Right cardiac atrium (tissue), 5 donors: ENCODE results near the gene TRNP1. TPM values are rescaled to one million over a fixed set of nuclear protein-coding genes. Genes with fewer than 3 reads are reported as not detected.

Source experiments
- ATAC-seq, 2 donors: fragments of 200-7000 bp; cut with Tn5 transposase; one replicate each; pipeline versions ENCODE4 v1.8.0 to v1.9.1; 2020; ENCODE audit warnings: moderate library complexity in 2 of 2, mild to moderate bottlenecking in 1 of 2
- DNase-seq, 3 donors: peaks; one replicate each; pipeline ENCODE4 v3.0.0-alpha.2; 2020
- H3K27ac ChIP-seq: one replicate; pipeline ENCODE4 v1.5.1; 2013; ENCODE audit warnings: mild to moderate bottlenecking, low read length, control low read depth, moderate library complexity
- H3K27me3 ChIP-seq: one replicate; pipeline ENCODE4 v1.6.1; 2013; ENCODE audit not compliant: control insufficient read depth, insufficient read depth
- H3K4me1 ChIP-seq: one replicate; pipeline ENCODE4 v1.6.1; 2013; ENCODE audit warnings: low read length; ENCODE audit not compliant: control insufficient read depth, insufficient read depth
- H3K4me3 ChIP-seq: one replicate; pipeline ENCODE4 v1.5.1; 2013; ENCODE audit warnings: low read length, control low read depth
- H3K9me3 ChIP-seq: one replicate; pipeline ENCODE4 v1.6.1; 2013; ENCODE audit warnings: low read length; ENCODE audit not compliant: control insufficient read depth
- WGBS: extraction: QIAGEN DNeasy Blood & Tissue Kit; methylation state at CpG from one replicate; pipeline ENCODE4 v1.1.7; 2013; 5-methylcytosine and 5-hydroxymethylcytosine counted together
- intact Hi-C, 4 donors: fragments of 100-400 bp; cut with DNase I; formaldehyde crosslinking; loops; one replicate each; pipeline versions ENCODE4 v1.11.0 to v1.14.0; 2022 to 2023
- polyA plus RNA-seq: library from polyadenylated mRNA; stranded (reverse); fragments of 200-250 nt; gene quantifications from one replicate; pipeline ENCODE4 v1.2.3, GENCODE V29; 2013
- total RNA-seq, 4 donors: library from RNA; stranded (reverse); fragmentation: NEBNext Ultra II Directional; extraction: Animal tissue kit (Norgen Biotek cat#: 25700); gene quantifications; one replicate each; pipeline ENCODE4 v1.2.1, GENCODE V29; 2021
- donor health status: healthy with polysubstance abuse.
- donor health status: DM: no; HTN: yes; CAD: no.
- donor health status: DM: no; HTN: no; CAD: no.
- donor health status: DM: no; HTN: yes; CAD: no; lungs with severe emphysema.
- donor health status: DM: yes; HTN: yes; CAD: no.

TRNP1 gene
- total and polyA plus RNA-seq, 5 donors: 45.9 to 64.6 (median 51.7) TPM

- Histone ChIP-seq H3K9me3 (no peaks in the 10 kb centered on the region), H3K4me1 (peaks cover 2% of the 10 kb centered on the region), H3K27ac (no peak overlapping the region), H3K27me3 (no peaks in the 10 kb centered on the region), H3K4me3 (no peak overlapping the region)
- ATAC-seq (no peak), DNase-seq (no peak)
- intact Hi-C loops: no loop called here
- 97% methylated on average over 5 of the region's 5 CpGs for WGBS
Observed at GRCh38 chr1:26953374-26953773, 40.1 kb upstream of the TRNP1 start.

GRCh38 chr1:26956321-26956720 lies 37.2 kb upstream of the TRNP1 start:
- ATAC-seq (no peak), DNase-seq (no peak)
- intact Hi-C loops: no loop called here
- Histone ChIP-seq H3K4me3 (no peak overlapping the region), H3K4me1 (no peaks in the 10 kb centered on the region), H3K27ac (no peak overlapping the region), H3K27me3 (no peaks in the 10 kb centered on the region), H3K9me3 (no peaks in the 10 kb centered on the region)
- WGBS: 81% methylated on average over 3 of the region's 3 CpGs

DNA sequence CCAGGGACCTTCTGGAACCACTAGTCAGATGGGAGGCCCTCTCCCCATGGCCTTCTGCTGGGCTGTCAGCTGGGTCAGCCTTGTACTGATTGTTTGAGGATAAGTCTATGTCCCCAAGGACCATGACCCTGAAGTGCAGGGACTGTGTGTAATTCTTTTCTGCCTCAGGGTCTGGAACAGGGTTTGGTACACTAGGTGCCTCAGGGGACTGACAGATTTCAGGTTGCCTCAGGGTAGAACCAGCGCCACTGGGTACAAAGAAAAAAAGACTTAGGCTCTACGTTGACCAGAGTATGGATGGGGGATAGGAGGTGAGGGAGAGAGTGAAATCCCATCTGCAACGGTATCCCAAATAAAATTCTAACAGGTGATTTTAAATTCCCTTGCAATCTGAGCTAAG lies 36.2 kb upstream of the TRNP1 start:
- WGBS: 82% methylated on average over 3 of the region's 3 CpGs
- ATAC-seq: no peak
- intact Hi-C loops: no loop called here
- H3K4me1 ChIP-seq: no peaks in the 10 kb centered on the region
- H3K27ac ChIP-seq: no peak overlapping the region
- no peak overlapping the region for H3K4me3 ChIP-seq
- H3K9me3 ChIP-seq: no peaks in the 10 kb centered on the region
- DNase-seq: no peak
- H3K27me3 ChIP-seq: no peaks in the 10 kb centered on the region

- WGBS: 26% methylated on average over 13 of the region's 13 CpGs
Observed at GRCh38 chr1:26959270-26959669, 34.2 kb upstream of the TRNP1 start.

DNA sequence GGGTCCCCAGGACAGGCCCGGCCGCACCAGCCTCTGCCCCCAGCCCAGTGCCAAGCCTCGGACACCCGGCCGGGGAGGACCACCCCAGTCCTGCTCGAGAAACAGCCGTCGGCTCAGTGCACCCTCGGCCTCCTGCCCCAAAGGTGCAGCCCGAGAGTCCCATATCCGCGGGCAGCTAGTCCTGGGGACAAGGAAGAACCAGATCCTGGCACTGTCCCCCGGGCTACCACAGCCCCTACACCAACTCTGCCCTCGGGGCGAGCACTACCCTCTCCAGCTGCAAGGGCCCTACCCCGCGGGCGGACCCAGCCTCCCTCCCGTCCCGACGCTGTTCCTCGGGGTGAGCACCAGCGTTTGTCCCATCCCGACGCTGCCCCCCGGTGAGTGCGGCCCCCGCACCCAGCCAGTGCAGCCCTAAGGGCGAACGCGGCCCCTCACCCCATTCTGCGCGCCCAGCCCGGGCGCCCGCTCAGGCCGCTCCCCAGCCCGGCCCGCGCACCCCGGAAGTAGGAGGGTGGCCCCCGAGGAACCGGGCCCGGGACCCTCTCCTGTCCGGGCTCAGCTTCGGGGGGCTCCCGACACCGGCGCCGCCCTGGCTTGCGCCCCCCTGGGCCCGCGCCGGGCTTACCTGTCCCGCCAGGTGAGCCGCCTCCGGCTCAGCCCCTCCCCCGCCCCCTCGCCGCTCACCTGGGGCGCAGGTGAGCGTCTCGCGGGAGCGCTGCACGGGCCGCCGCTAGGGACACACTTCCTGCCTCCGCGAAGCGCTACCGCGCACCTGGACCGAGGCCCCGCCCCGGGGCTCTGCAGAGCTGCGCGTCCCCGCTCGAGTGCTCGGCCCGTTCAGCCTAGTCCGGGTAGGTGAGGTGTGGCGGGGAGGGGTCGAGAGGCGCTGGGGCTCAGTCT lies 33.5 kb upstream of the TRNP1 start, which contains the start of gene KDF1:
TSS of gene KDF1 (minus strand) at position 747 of the 903 bp plus-strand sequence. CDS start 8,088 bp downstream, outside the sequence.
- intact Hi-C loops: no loop called here
- no peaks in the 10 kb centered on the region for H3K9me3 ChIP-seq
- DNase-seq (no peak), ATAC-seq (peak; percentile 45 to 61)
- no peaks in the 10 kb centered on the region for H3K4me1 ChIP-seq
- no peaks in the 10 kb centered on the region for H3K27me3 ChIP-seq
- WGBS: 2% methylated on average over 86 of the region's 86 CpGs
- H3K4me3 ChIP-seq: peak within 1 kb of the TSS; percentile 44
- H3K27ac ChIP-seq: no peak within 1 kb of the TSS

More at GRCh38 chr1:26959270-26959669, 34.2 kb upstream of the TRNP1 start:
- no peaks in the 10 kb centered on the region for H3K4me1 ChIP-seq
- intact Hi-C loops: no loop called here
- DNase-seq (no peak), ATAC-seq (no peak)
- no peak overlapping the region for H3K4me3 ChIP-seq
- no peak overlapping the region for H3K27ac ChIP-seq
- no peaks in the 10 kb centered on the region for H3K9me3 ChIP-seq
- H3K27me3 ChIP-seq: no peaks in the 10 kb centered on the region

DNA sequence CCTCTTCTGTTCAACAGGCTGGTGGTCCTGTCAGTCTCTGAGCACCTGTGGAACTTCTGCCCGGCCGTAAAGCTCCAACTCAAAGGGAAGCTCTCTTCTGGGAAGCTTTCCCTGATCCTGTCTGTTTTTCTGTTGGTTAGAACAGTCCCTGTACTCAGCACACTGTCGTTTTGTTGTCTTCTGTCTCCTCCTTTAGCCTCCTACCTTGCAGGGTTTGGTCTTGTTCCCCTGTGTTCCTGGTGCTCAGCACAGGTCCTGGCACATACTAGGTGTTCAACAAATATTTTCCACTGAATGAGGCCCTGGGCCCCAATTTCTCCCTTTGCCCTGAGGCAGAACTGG lies 32.9 kb upstream of the TRNP1 start:
- Histone ChIP-seq H3K9me3 (no peaks in the 10 kb centered on the region), H3K27ac (no peak overlapping the region), H3K4me3 (no peak overlapping the region), H3K27me3 (no peaks in the 10 kb centered on the region), H3K4me1 (no peaks in the 10 kb centered on the region)
- 17% methylated on average over 3 of the region's 3 CpGs for WGBS
- no peak for ATAC-seq
- DNase-seq: no peak
- intact Hi-C loops: no loop called here

DNA sequence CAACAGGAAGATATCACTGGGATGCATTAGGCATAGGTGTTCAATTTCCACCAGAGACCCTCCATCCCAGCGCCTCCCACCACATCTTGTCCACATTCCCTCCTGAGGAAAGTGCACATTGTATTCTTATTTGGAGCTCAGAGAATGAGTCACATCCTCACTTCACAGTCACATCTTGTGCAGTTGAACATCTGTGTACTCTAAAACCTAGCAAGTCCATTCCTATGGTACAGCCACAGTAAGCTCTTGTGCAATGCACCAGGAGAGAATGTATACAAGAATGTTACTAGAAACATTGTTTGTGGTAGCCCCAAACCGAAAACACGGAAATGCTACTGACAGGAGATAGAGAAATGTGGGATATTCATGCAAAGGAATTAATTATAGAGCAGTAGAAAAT lies 31.7 kb upstream of the TRNP1 start:
- ATAC-seq (no peak), DNase-seq (no peak)
- H3K27ac ChIP-seq: no peak overlapping the region
- no peaks in the 10 kb centered on the region for H3K9me3 ChIP-seq
- 65% methylated on average over 3 of the region's 3 CpGs for WGBS
- intact Hi-C loops: no loop called here
- no peaks in the 10 kb centered on the region for H3K27me3 ChIP-seq
- H3K4me3 ChIP-seq: no peak overlapping the region
- no peaks in the 10 kb centered on the region for H3K4me1 ChIP-seq

GRCh38 chr1:26965213-26965612 lies 28.3 kb upstream of the TRNP1 start:
- Histone ChIP-seq H3K4me1 (no peaks in the 10 kb centered on the region), H3K27ac (no peak overlapping the region), H3K9me3 (no peaks in the 10 kb centered on the region), H3K4me3 (no peak overlapping the region), H3K27me3 (no peaks in the 10 kb centered on the region)
- ATAC-seq: no peak
- WGBS: 90% methylated on average over 6 of the region's 6 CpGs
- DNase-seq: no peak
- intact Hi-C loops: no loop called here

- Histone ChIP-seq H3K9me3 (no peaks in the 10 kb centered on the region), H3K4me1 (no peaks in the 10 kb centered on the region), H3K27ac (no peak overlapping the region), H3K27me3 (no peaks in the 10 kb centered on the region), H3K4me3 (no peak overlapping the region)
- intact Hi-C loops: no loop called here
- 88% methylated on average over 9 of the region's 9 CpGs for WGBS
- ATAC-seq (no peak), DNase-seq (no peak)
Observed at GRCh38 chr1:26965628-26966027, 27.9 kb upstream of the TRNP1 start.

- H3K27me3 ChIP-seq: no peaks in the 10 kb centered on the region
- DNase-seq (peak in 2 of 3 donors; percentile 54 to 59), ATAC-seq (peak; percentile 35 to 45)
- H3K4me1 ChIP-seq: no peaks in the 10 kb centered on the region
- no peak overlapping the region for H3K27ac ChIP-seq
- H3K4me3 ChIP-seq: no peak overlapping the region
- intact Hi-C loops: no loop called here
- H3K9me3 ChIP-seq: no peaks in the 10 kb centered on the region
- 49% methylated on average over 7 of the region's 7 CpGs for WGBS
Observed at GRCh38 chr1:26970810-26971209, 22.7 kb upstream of the TRNP1 start.

- DNase-seq (no peak), ATAC-seq (no peak)
- Histone ChIP-seq H3K4me3 (no peak overlapping the region), H3K27ac (no peak overlapping the region), H3K4me1 (no peaks in the 10 kb centered on the region), H3K9me3 (no peaks in the 10 kb centered on the region), H3K27me3 (no peaks in the 10 kb centered on the region)
- WGBS: 65% methylated on average over 3 of the region's 3 CpGs
- intact Hi-C loops: no loop called here
Observed at GRCh38 chr1:26971590-26971989, 21.9 kb upstream of the TRNP1 start.
